GM19023 (cell line): ENCODE measurements around the gene GPX4.

ENCODE experiments used
- ATAC-seq: cut with Tn5 transposase; IDR thresholded peaks from one replicate; pipeline ENCODE4 v1.9.1; 2021; ENCODE audit warnings: mild to moderate bottlenecking, moderate library complexity; ENCODE audit not compliant: unreplicated experiment

The GPX4 gene

GRCh38 chr19:1084024-1084868, 19.5 kb upstream of the GPX4 start:
- no peak for ATAC-seq

GRCh38 chr19:1085053-1085658, 18.6 kb upstream of the GPX4 start:
- no peak for ATAC-seq

GRCh38 chr19:1085676-1086442, 17.9 kb upstream of the GPX4 start:
- no peak for ATAC-seq

GRCh38 chr19:1086613-1087012, 17.2 kb upstream of the GPX4 start:
- no peak for ATAC-seq

GRCh38 chr19:1087813-1088415, 15.9 kb upstream of the GPX4 start:
- ATAC-seq: no peak

- ATAC-seq: no peak
Observed at GRCh38 chr19:1088416-1089010, 15.3 kb upstream of the GPX4 start.

GRCh38 chr19:1089126-1089771, 14.5 kb upstream of the GPX4 start:
- ATAC-seq: no peak

- no peak for ATAC-seq
Observed at GRCh38 chr19:1089891-1090290, 13.9 kb upstream of the GPX4 start.

GRCh38 chr19:1090731-1091543, 12.9 kb upstream of the GPX4 start:
- ATAC-seq: no peak

GRCh38 chr19:1091544-1092175, 12.1 kb upstream of the GPX4 start:
- ATAC-seq: no peak

- ATAC-seq: no peak
Observed at GRCh38 chr19:1093330-1093729, 10.5 kb upstream of the GPX4 start.

GRCh38 chr19:1093811-1094553, 9.8 kb upstream of the GPX4 start:
- no peak for ATAC-seq

- no peak for ATAC-seq
Observed at GRCh38 chr19:1094655-1094977, 9.2 kb upstream of the GPX4 start.

- ATAC-seq: peak; percentile 79
Observed at GRCh38 chr19:1094978-1095701, 8.7 kb upstream of the GPX4 start, which contains the start of gene POLR2E. TSS of gene POLR2E (minus strand) at chr19:1095375. CDS start at chr19:1095315, 60 bp downstream.

GRCh38 chr19:1097810-1098176, 6.0 kb upstream of the GPX4 start:
- no peak for ATAC-seq

- ATAC-seq: no peak
Observed at GRCh38 chr19:1098177-1099051, 5.4 kb upstream of the GPX4 start.

- ATAC-seq: no peak
Observed at GRCh38 chr19:1101337-1101698, 2.5 kb upstream of the GPX4 start.
